Panc1 (cell line): ENCODE measurements around the gene PTGIR.

Experiments
- POLR2AphosphoS5 ChIP-seq: IDR thresholded peaks from 2 replicates; pipeline ENCODE4 v1.6.1; 2012; ENCODE audit warnings: mild to moderate bottlenecking, low read depth, low read length, moderate library complexity
- SIN3A ChIP-seq: IDR thresholded peaks from 2 replicates; pipeline ENCODE4 v1.6.1; 2012; ENCODE audit warnings: low read depth, mild to moderate bottlenecking, low read length, moderate library complexity, borderline replicate concordance; ENCODE audit not compliant: insufficient read depth
- TF ChIP-seq, protein P1 (sequence below): fragments of 450-650 bp; IDR thresholded peaks from 2 replicates; pipeline ENCODE4 v1.5.1; 2017; ENCODE audit warnings: mild to moderate bottlenecking

DNA sequence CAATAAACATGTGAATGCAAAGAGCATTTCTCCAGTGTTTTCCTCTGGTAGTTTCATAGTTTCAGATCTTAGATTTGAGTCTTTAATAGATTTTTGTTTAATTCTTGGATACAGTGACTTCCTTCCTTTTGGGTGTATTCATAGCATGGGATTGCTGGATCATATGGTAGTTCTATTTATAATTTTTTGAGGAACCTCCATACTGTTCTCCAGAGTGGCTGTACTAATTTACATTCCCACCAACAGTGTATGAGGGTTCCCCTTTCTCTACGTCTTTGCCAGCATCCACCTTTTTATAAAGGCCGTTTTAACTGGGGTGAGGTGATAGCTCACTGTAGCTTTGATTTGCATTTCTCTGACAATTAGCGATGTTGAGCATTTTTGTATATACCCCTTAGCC lies 33.0 kb downstream of the PTGIR start:
- TF ChIP-seq, protein P1, sequence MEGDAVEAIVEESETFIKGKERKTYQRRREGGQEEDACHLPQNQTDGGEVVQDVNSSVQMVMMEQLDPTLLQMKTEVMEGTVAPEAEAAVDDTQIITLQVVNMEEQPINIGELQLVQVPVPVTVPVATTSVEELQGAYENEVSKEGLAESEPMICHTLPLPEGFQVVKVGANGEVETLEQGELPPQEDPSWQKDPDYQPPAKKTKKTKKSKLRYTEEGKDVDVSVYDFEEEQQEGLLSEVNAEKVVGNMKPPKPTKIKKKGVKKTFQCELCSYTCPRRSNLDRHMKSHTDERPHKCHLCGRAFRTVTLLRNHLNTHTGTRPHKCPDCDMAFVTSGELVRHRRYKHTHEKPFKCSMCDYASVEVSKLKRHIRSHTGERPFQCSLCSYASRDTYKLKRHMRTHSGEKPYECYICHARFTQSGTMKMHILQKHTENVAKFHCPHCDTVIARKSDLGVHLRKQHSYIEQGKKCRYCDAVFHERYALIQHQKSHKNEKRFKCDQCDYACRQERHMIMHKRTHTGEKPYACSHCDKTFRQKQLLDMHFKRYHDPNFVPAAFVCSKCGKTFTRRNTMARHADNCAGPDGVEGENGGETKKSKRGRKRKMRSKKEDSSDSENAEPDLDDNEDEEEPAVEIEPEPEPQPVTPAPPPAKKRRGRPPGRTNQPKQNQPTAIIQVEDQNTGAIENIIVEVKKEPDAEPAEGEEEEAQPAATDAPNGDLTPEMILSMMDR = no peak
- no peak for TF ChIP-seq POLR2AphosphoS5
- no peak for TF ChIP-seq SIN3A
